WI38 (cell line): ENCODE measurements around the gene EEIG2.

Experiments used
- H3K4me3 ChIP-seq: 2 replicates; pipeline ENCODE4 v1.5.1; 2011; ENCODE audit warnings: low read depth, mild to moderate bottlenecking, control low read depth, low read length
- TF ChIP-seq, protein P1 (sequence below): IDR thresholded peaks from 2 replicates; pipeline ENCODE4 v1.5.1; 2012; ENCODE audit warnings: low read depth, mild to moderate bottlenecking, control low read depth, low read length

The EEIG2 gene

GRCh38 chr1:108563808-108564207 lies 3.9 kb downstream of the EEIG2 start:
- TF ChIP-seq, protein P1, sequence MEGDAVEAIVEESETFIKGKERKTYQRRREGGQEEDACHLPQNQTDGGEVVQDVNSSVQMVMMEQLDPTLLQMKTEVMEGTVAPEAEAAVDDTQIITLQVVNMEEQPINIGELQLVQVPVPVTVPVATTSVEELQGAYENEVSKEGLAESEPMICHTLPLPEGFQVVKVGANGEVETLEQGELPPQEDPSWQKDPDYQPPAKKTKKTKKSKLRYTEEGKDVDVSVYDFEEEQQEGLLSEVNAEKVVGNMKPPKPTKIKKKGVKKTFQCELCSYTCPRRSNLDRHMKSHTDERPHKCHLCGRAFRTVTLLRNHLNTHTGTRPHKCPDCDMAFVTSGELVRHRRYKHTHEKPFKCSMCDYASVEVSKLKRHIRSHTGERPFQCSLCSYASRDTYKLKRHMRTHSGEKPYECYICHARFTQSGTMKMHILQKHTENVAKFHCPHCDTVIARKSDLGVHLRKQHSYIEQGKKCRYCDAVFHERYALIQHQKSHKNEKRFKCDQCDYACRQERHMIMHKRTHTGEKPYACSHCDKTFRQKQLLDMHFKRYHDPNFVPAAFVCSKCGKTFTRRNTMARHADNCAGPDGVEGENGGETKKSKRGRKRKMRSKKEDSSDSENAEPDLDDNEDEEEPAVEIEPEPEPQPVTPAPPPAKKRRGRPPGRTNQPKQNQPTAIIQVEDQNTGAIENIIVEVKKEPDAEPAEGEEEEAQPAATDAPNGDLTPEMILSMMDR = no peak
- H3K4me3 ChIP-seq = no peak overlapping the region

DNA sequence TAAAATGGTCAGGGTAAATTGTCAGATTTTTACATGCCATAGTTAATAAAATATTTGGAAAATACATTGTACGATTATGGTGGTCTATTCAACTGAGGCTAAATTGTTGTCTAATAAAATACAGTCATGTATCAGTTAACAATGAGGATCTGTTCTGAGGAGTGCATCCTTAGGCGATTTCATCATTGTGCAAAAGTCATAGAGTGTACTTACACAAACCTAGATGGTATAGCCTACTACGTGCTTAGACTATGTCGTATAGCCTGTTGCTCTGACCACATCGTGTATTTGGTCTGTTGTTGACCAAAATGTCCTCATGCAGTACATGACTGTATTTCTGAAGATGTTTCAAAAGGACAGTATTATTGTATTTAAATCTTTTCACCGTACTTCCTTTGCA lies 5.2 kb downstream of the EEIG2 start:
- no peak overlapping the region for H3K4me3 ChIP-seq
- TF ChIP-seq, protein P1 = no peak

DNA sequence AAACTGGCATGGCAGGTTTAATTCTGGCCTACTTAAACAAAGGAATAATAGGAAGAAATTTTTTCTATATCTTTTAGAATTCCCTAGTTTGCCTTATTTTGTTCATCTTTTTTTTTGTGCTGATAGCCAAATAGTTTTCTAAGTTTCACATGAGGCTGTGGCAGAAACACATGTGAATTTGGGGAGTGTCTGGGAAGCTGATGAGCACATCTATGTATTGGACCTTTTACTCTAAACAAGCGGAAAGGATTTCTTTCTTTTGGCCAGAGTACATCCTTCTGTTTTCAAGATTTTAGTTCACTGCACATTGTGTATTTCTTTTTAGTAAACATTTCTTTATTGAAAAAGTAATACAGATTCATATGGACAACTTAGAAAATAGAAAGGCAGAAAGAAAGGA lies 5.6 kb downstream of the EEIG2 start:
- H3K4me3 ChIP-seq = no peak overlapping the region
- TF ChIP-seq, protein P1 = no peak

- H3K4me3 ChIP-seq = no peak overlapping the region
- TF ChIP-seq, protein P1 = no peak
Observed at GRCh38 chr1:108568589-108568988, 8.7 kb downstream of the EEIG2 start.

- H3K4me3 ChIP-seq = no peak overlapping the region
- TF ChIP-seq, protein P1 = no peak
Observed at GRCh38 chr1:108569097-108569728, 9.3 kb downstream of the EEIG2 start.

GRCh38 chr1:108570128-108570527 lies 10.2 kb downstream of the EEIG2 start:
- TF ChIP-seq, protein P1 = peak; percentile 14; the same call in 1 of the 2 replicates
- H3K4me3 ChIP-seq = no peak overlapping the region

DNA sequence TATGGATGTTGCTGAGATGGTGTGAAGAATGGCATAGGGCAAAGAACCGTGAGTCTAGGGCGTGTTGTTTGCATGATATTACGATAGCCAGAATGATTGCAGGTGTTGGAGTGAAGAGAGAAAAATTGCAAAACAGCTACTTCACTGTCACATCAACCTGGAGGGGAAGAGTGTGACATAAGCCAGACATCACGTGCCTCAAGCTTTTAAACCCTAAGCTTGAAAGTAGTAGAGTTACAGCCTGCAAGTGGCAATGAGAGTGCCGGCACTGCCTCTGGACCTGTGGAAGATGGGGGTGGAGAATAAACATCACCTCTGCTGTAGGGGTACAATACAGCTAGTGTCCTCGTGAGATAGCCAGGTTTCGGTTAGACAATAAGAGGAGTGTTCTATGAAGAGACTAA lies 11.1 kb downstream of the EEIG2 start:
- TF ChIP-seq, protein P1 = no peak

More for the DNA sequence above, 11.1 kb downstream of the EEIG2 start:
- no peak overlapping the region for H3K4me3 ChIP-seq
